ENCODE data around the gene ENPP6. TPM values are rescaled to one million over a fixed set of nuclear protein-coding genes. Genes with fewer than 3 reads are reported as not detected.
A peak's percentile ranks its signal among the peaks of the same experiment; 100 is the strongest.

The ENPP6 gene
- total RNA-seq, 4 donors from 2014 or later, result not detected

- no peak overlapping the region for H3K4me3 ChIP-seq
- DNase-seq (ENCODE audit: low spot score in 2 of 2), result peak in 1 of 2 donors; percentile 68
- H3K27ac ChIP-seq, result no peak overlapping the region
- no peaks in the 10 kb centered on the region for H3K9me3 ChIP-seq
- H3K4me1 ChIP-seq, result peaks cover 10% of the 10 kb centered on the region
- 95% methylated on average over 3 of the region's 5 CpGs for WGBS
- no peaks in the 10 kb centered on the region for H3K27me3 ChIP-seq
- no peaks in the 10 kb centered on the region for H3K36me3 ChIP-seq
- TF ChIP-seq EP300 (IDR thresholded peaks at IDR 0.05), result no peak
- no peak for TF ChIP-seq CTCF (IDR thresholded peaks at IDR 0.05)
- TF ChIP-seq POLR2A (IDR thresholded peaks at IDR 0.05), result no peak
- TF ChIP-seq POLR2AphosphoS5 (IDR thresholded peaks at IDR 0.05), result no peak
Measured at GRCh38 chr4:184198190-184198589, 19.5 kb downstream of the ENPP6 start.

GRCh38 chr4:184197536-184198082 lies 20.1 kb downstream of the ENPP6 start:
- DNase-seq (ENCODE audit: low spot score in 2 of 2), result peak in 1 of 2 donors; percentile 29
- Histone ChIP-seq H3K27me3 (no peaks in the 10 kb centered on the region), H3K9me3 (no peaks in the 10 kb centered on the region), H3K4me3 (no peak overlapping the region), H3K36me3 (no peaks in the 10 kb centered on the region), H3K27ac (no peak overlapping the region), H3K4me1 (peaks cover 10% of the 10 kb centered on the region)
- WGBS, result 100% methylated on average over 3 of the region's 3 CpGs
- TF ChIP-seq POLR2A (IDR thresholded peaks at IDR 0.05) (no peak), POLR2AphosphoS5 (IDR thresholded peaks at IDR 0.05) (no peak), EP300 (IDR thresholded peaks at IDR 0.05) (no peak), CTCF (IDR thresholded peaks at IDR 0.05) (no peak)

- Histone ChIP-seq H3K4me3 (no peak overlapping the region), H3K27me3 (no peaks in the 10 kb centered on the region), H3K27ac (no peak overlapping the region), H3K36me3 (no peaks in the 10 kb centered on the region), H3K9me3 (no peaks in the 10 kb centered on the region), H3K4me1 (peaks cover 10% of the 10 kb centered on the region)
- DNase-seq (ENCODE audit: low spot score in 2 of 2), result no peak
- TF ChIP-seq POLR2A (IDR thresholded peaks at IDR 0.05) (no peak), POLR2AphosphoS5 (IDR thresholded peaks at IDR 0.05) (no peak), EP300 (IDR thresholded peaks at IDR 0.05) (no peak), CTCF (IDR thresholded peaks at IDR 0.05) (no peak)
- WGBS, result 34% methylated on average over 5 of the region's 5 CpGs
Measured at GRCh38 chr4:184196730-184197385, 20.8 kb downstream of the ENPP6 start.

- Histone ChIP-seq H3K36me3 (no peaks in the 10 kb centered on the region), H3K4me3 (no peak overlapping the region), H3K27ac (no peak overlapping the region), H3K9me3 (no peaks in the 10 kb centered on the region), H3K4me1 (peaks cover 10% of the 10 kb centered on the region), H3K27me3 (no peaks in the 10 kb centered on the region)
- 94% methylated on average over 15 of the region's 15 CpGs for WGBS
- peak in 1 of 2 donors; percentile 21 for DNase-seq (ENCODE audit: low spot score in 2 of 2)
- TF ChIP-seq EP300 (IDR thresholded peaks at IDR 0.05), result no peak
- TF ChIP-seq POLR2AphosphoS5 (IDR thresholded peaks at IDR 0.05), result no peak
- no peak for TF ChIP-seq POLR2A (IDR thresholded peaks at IDR 0.05)
- no peak for TF ChIP-seq CTCF (IDR thresholded peaks at IDR 0.05)
Measured at GRCh38 chr4:184193556-184194525, 23.8 kb downstream of the ENPP6 start.

- Histone ChIP-seq H3K27ac (no peak overlapping the region), H3K27me3 (no peaks in the 10 kb centered on the region), H3K4me1 (peaks cover 8% of the 10 kb centered on the region), H3K4me3 (no peak overlapping the region), H3K36me3 (no peaks in the 10 kb centered on the region), H3K9me3 (no peaks in the 10 kb centered on the region)
- DNase-seq (ENCODE audit: low spot score in 2 of 2), result no peak
- 93% methylated on average over 2 of the region's 2 CpGs for WGBS
- TF ChIP-seq CTCF (IDR thresholded peaks at IDR 0.05), result no peak
- TF ChIP-seq POLR2AphosphoS5 (IDR thresholded peaks at IDR 0.05), result no peak
- TF ChIP-seq POLR2A (IDR thresholded peaks at IDR 0.05), result no peak
- TF ChIP-seq EP300 (IDR thresholded peaks at IDR 0.05), result no peak
Measured at GRCh38 chr4:184192933-184193332, 24.7 kb downstream of the ENPP6 start.
